Lower leg skin (tissue), 4 donors: ENCODE results near the gene USP28. TPM values are rescaled to one million over a fixed set of nuclear protein-coding genes. Genes with fewer than 3 reads are reported as not detected.
"Not testable (repeated sequence)": the region's sequence is repeated elsewhere in the genome, so short reads cannot be mapped to it uniquely, and the experiment has no call there.

Experiments used
- DNase-seq, 2 donors: peaks; one replicate each; pipeline ENCODE4 v3.0.0-alpha.2; 2019; ENCODE audit warnings: low spot score in 2 of 2
- H3K4me3 ChIP-seq: fragments of 200-600 bp; sonication (generic); 2 replicates; pipeline ENCODE4 v1.5.1; 2017; ENCODE audit warnings: mild to moderate bottlenecking, low read depth; ENCODE audit not compliant: poor library complexity, severe bottlenecking
- CTCF ChIP-seq, 3 donors: fragments of 450-650 bp; IDR thresholded peaks; one replicate each; pipeline ENCODE4 v1.5.1; 2016; ENCODE audit warnings: antibody characterized with exemption in 3 of 3, mild to moderate bottlenecking in 3 of 3, moderate library complexity in 2 of 3
- POLR2A ChIP-seq, 2 donors: fragments of 450-650 bp; IDR thresholded peaks; one replicate each; pipeline ENCODE4 v1.6.1; 2016 to 2017; ENCODE audit warnings: antibody characterized with exemption in 2 of 2, mild to moderate bottlenecking in 1 of 2, moderate library complexity in 1 of 2
- WGBS, 2 donors: methylation state at CpG; one replicate each; pipeline ENCODE4 v1.1.5; 2018; 5-methylcytosine and 5-hydroxymethylcytosine counted together
- intact Hi-C: fragments of 100-400 bp; cut with DNase I; formaldehyde crosslinking; loops from one replicate; pipeline ENCODE4 v1.15.0; 2023; ENCODE audit warnings: low total_unique reads
- total RNA-seq, 4 donors: library from RNA; depleted of rRNA; stranded (reverse); fragments of >200 nt; gene quantifications; one replicate each; pipeline ENCODE4 v1.1.0, GENCODE V29; 2016

Gene USP28
- total RNA-seq, 4 donors from 2014 or later = 13.0 to 26.8 (median 16.4) TPM

DNA sequence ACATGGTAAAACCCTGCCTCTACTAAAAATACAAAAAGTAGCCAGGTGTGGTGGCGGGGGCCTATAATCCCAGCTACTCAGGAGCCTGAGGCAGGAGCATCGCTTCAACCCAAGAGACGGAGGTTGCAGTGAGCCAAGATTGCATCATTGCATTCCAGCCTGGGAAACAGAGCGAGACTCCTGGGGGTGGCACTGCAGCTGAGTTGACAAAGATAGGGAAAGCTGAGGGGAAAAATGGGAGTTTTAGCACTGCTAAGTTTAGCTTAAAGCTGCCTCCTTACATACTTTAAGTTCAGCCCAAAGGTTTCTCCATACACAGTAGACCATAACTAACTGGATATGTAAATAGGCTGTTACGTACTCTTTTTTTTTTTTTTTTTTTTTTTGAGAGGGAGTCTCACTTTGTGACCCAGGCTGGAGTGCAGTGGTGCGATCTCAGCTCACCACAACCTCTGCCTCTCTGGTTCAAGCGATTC lies 9.0 kb upstream of the USP28 start:
- peak in 1 of 2 donors; percentile 60 for DNase-seq
- H3K4me3 ChIP-seq = no peak overlapping the region
- intact Hi-C loops = no loop called here
- 71 to 74% methylated on average over 7 of the region's 7 CpGs for WGBS, 2 donors
- TF ChIP-seq POLR2A (IDR thresholded peaks at IDR 0.05) (no peak), CTCF (IDR thresholded peaks at IDR 0.05) (no peak)

DNA sequence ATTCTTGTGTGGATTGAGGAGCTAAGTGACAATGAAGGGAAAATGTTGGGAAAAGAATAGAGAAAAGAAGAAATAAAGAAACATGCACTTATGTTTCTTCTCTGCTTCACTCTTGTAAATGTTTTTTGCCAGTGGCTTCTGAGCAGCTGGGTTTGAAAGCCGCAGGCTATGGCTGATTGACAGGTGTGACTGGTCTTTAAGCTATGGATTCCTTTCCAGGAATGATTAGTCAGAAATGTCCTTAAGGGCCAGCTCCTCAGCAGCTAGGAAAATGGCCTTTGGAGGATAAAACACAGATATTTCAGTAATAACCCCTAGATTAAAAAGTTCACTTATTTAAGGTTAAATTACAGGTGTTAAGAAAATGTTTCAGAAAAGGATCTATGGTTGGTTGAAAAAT lies 6.5 kb upstream of the USP28 start:
- H3K4me3 ChIP-seq = no peak overlapping the region
- intact Hi-C loops = no loop called here
- 56 to 76% methylated on average over 1 of the region's 1 CpG for WGBS, 2 donors
- TF ChIP-seq CTCF (IDR thresholded peaks at IDR 0.05) (no peak), POLR2A (IDR thresholded peaks at IDR 0.05) (no peak)
- peak in 1 of 2 donors; percentile 53 for DNase-seq

DNA sequence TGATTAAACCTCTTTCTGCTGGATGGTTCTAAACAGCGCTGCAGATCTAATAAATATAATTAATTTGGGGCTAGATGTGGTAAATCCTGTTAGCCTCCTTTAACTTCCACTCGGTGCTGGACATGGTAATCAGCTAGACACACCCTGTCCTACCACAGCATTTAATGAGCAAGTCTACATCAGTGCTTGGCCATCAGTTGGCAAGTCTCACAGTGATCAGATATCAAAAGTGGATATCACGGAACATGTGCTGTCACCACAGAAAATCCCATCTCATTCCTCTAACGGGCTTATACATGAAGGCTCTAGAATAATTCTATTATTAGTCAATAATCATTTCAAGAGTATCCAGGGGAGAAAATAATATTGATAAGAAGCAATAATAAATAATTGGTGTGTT lies 5.6 kb upstream of the USP28 start:
- WGBS, 2 donors = 63 to 69% methylated on average over 4 of the region's 4 CpGs
- intact Hi-C loops = no loop called here

GRCh38 chr11:113879446-113879845 lies 4.1 kb upstream of the USP28 start:
- H3K4me3 ChIP-seq, intact Hi-C loops: not testable (repeated sequence)
- peak in 1 of 2 donors; percentile 67 for DNase-seq
- 97 to 98% methylated on average over 4 of the region's 4 CpGs for WGBS, 2 donors

More for the DNA sequence above, 5.6 kb upstream of the USP28 start:
- H3K4me3 ChIP-seq = no peak overlapping the region
- TF ChIP-seq POLR2A (IDR thresholded peaks at IDR 0.05) (no peak), CTCF (IDR thresholded peaks at IDR 0.05) (no peak)
- DNase-seq = no peak

DNA sequence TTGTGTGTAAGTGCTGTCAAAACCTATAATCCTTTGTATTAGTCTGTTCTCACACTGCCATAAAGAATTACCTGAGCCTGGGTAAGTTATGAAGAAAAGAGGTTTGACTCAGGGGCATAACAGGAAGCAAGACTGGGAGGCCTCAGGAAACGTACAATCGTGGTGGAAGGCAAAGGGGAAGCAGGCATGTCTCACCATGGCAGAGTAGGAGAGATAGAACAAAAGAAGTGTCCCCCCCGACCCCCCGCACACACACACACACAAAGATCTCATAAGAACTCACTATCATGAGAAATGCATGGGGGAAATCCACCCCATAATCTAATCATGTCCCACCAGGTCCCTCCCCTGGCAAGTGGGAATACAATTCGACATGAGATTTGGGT lies 2.3 kb upstream of the USP28 start:
- intact Hi-C loops = no loop called here
- no peak for TF ChIP-seq CTCF (IDR thresholded peaks at IDR 0.05)
- DNase-seq = peak in 1 of 2 donors; percentile 32
- H3K4me3 ChIP-seq = no peak overlapping the region
- 69 to 72% methylated on average over 5 of the region's 5 CpGs for WGBS, 2 donors

- 95 to 96% methylated on average over 8 of the region's 8 CpGs for WGBS, 2 donors
- DNase-seq = peak in 1 of 2 donors; percentile 76
- no peak overlapping the region for H3K4me3 ChIP-seq
- intact Hi-C loops = no loop called here
- TF ChIP-seq POLR2A (IDR thresholded peaks at IDR 0.05) = no peak
- TF ChIP-seq CTCF (IDR thresholded peaks at IDR 0.05) = no peak
These were observed 1.7 kb upstream of the USP28 start for GRCh38 chr11:113876798-113877669.
